GM23338 (cell line): ENCODE measurements around the gene SIRPG. TPM values are rescaled to one million over a fixed set of nuclear protein-coding genes. Genes with fewer than 3 reads are reported as not detected.
"Not testable (repeated sequence)": the region's sequence is repeated elsewhere in the genome, so short reads cannot be mapped to it uniquely, and the experiment has no call there.

Source experiments
- ATAC-seq: fragments of 200-7000 bp; cut with Tn5 transposase; 3 replicates; pipeline ENCODE4 v1.9.1; 2020
- DNase-seq: peaks from one replicate; pipeline ENCODE4 v3.0.0-alpha.2; 2015; ENCODE audit warnings: low spot score
- H2AFZ ChIP-seq: fragments of 200-600 bp; sonication (generic); 2 replicates; pipeline ENCODE4 v1.8.0; 2016; ENCODE audit warnings: antibody characterized with exemption, mild to moderate bottlenecking, moderate library complexity
- H3F3A ChIP-seq: fragments of 200-600 bp; sonication (generic); replicated peaks from 2 replicates; pipeline ENCODE4 v1.8.0; 2017; ENCODE audit warnings: antibody characterized with exemption, mixed run types, low read depth
- H3K27ac ChIP-seq: fragments of 200-600 bp; sonication (generic); 2 replicates; pipeline ENCODE4 v1.6.1; 2016; ENCODE audit warnings: low read depth
- H3K27me3 ChIP-seq: fragments of 200-600 bp; sonication (generic); 2 replicates; pipeline ENCODE4 v1.8.0; 2016; ENCODE audit warnings: mild to moderate bottlenecking, mixed run types, moderate library complexity; ENCODE audit not compliant: insufficient read depth
- H3K36me3 ChIP-seq: fragments of 200-600 bp; sonication (generic); 2 replicates; pipeline ENCODE4 v1.8.0; 2016; ENCODE audit warnings: mild to moderate bottlenecking; ENCODE audit not compliant: insufficient read depth
- H3K4me1 ChIP-seq: fragments of 200-600 bp; sonication (generic); 2 replicates; pipeline ENCODE4 v1.8.0; 2016; ENCODE audit warnings: mild to moderate bottlenecking, moderate library complexity; ENCODE audit not compliant: insufficient read depth
- H3K4me2 ChIP-seq: fragments of 200-600 bp; sonication (generic); 2 replicates; pipeline ENCODE4 v1.7.1; 2017; ENCODE audit warnings: mixed run types
- H3K4me3 ChIP-seq: fragments of 200-600 bp; sonication (generic); 2 replicates; pipeline ENCODE4 v1.6.1; 2016; ENCODE audit warnings: mixed run types
- H3K79me2 ChIP-seq: fragments of 200-600 bp; sonication (generic); replicated peaks from 2 replicates; pipeline ENCODE4 v1.8.0; 2017; ENCODE audit warnings: mild to moderate bottlenecking; ENCODE audit not compliant: insufficient read depth
- H3K9me2 ChIP-seq: fragments of 200-600 bp; sonication (generic); 2 replicates; pipeline ENCODE4 v1.8.0; 2017; ENCODE audit not compliant: insufficient read depth
- H4K20me1 ChIP-seq: fragments of 200-600 bp; sonication (generic); replicated peaks from 2 replicates; pipeline ENCODE4 v1.8.0; 2017; ENCODE audit warnings: mild to moderate bottlenecking; ENCODE audit not compliant: insufficient read depth
- H3K27ac Mint-ChIP-seq: 2 replicates; pipeline ENCODE4 v1.8.0; 2020; ENCODE audit warnings: inconsistent platforms, mild to moderate bottlenecking, moderate library complexity, mixed read lengths
- H3K27me3 Mint-ChIP-seq: 3 replicates; pipeline ENCODE4 v1.8.0; 2022; ENCODE audit warnings: low read depth, mild to moderate bottlenecking, moderate library complexity, mixed read lengths, inconsistent platforms; ENCODE audit not compliant: insufficient read depth, poor library complexity
- H3K36me3 Mint-ChIP-seq: 3 replicates; pipeline ENCODE4 v1.8.0; 2021; ENCODE audit warnings: low read depth, mild to moderate bottlenecking, inconsistent platforms, moderate library complexity, mixed read lengths
- H3K4me1 Mint-ChIP-seq: 3 replicates; pipeline ENCODE4 v1.8.0; 2020; ENCODE audit warnings: mild to moderate bottlenecking, inconsistent platforms, mixed read lengths
- H3K4me3 Mint-ChIP-seq: 3 replicates; pipeline ENCODE4 v1.8.0; 2021; ENCODE audit warnings: moderate library complexity, mild to moderate bottlenecking, inconsistent platforms, mixed read lengths
- H3K9me3 Mint-ChIP-seq: 3 replicates; pipeline ENCODE4 v1.8.0; 2020; ENCODE audit warnings: moderate library complexity, mild to moderate bottlenecking, inconsistent platforms, mixed read lengths
- EZH2 ChIP-seq: fragments of 200-600 bp; sonication (generic); IDR thresholded peaks from one replicate; pipeline ENCODE4 v1.8.0; 2017; ENCODE audit warnings: antibody characterized with exemption, mild to moderate bottlenecking, low read depth; ENCODE audit not compliant: unreplicated experiment
- NANOG ChIP-seq: IDR thresholded peaks from 2 replicates; pipeline ENCODE4 v1.6.1; 2016; ENCODE audit warnings: antibody characterized with exemption, borderline replicate concordance
- ZNF114 ChIP-seq: fragments of 250-450 bp; sonication (Bioruptor Pico); IDR thresholded peaks from 2 replicates; pipeline ENCODE4 v1.5.0; 2020; ENCODE audit warnings: mild to moderate bottlenecking, moderate library complexity
- ZNF462 ChIP-seq: fragments of 250-450 bp; sonication (Bioruptor Pico); IDR thresholded peaks from 2 replicates; pipeline ENCODE4 v1.5.0; 2020; ENCODE audit warnings: mild to moderate bottlenecking, moderate library complexity
- polyA plus RNA-seq: library from polyadenylated mRNA; unstranded; fragments of >200 nt; fragmentation: Nextera tagmentation; extraction: Ambion mirVana; gene quantifications from 2 replicates; pipeline ENCODE4 v1.2.1, GENCODE V29; 2016
- total RNA-seq: library from RNA; depleted of rRNA; stranded (reverse); fragments of >200 nt; shearing (Covaris generic); gene quantifications from 2 replicates; pipeline ENCODE4 v1.2.3, GENCODE V29; 2014

Gene SIRPG
- total and polyA plus RNA-seq, 2 experiments from 2014 or later, result not detected

DNA sequence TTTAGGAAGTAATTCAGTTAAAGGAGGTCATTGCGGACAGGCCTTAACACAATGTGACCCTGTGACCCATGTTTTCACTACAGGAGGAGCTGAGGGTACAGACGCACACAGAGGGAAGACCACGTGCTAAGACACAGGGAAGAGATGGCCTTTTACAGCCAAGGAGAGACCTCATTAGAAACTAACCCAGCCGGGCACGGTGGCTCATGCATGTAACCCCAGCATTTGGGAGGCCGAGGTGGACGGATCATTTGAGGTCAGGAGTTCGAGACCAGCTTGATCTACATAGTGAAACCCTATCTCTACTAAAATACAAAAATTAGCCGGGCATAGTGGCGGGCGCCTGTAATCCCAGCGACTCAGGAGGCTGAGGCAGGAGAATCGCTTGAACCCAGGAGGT, 49.3 kb upstream of the SIRPG start:
- not testable (repeated sequence) for H2AFZ ChIP-seq, H3K4me1 Mint-ChIP-seq, H3K9me3 Mint-ChIP-seq, H4K20me1 ChIP-seq, ATAC-seq, H3K36me3 Mint-ChIP-seq, H3K27me3 Mint-ChIP-seq, H3K36me3 ChIP-seq, H3K4me2 ChIP-seq, H3K4me3 Mint-ChIP-seq, DNase-seq, H3K27ac ChIP-seq, H3K9me2 ChIP-seq, H3K4me1 ChIP-seq, H3K4me3 ChIP-seq, H3K79me2 ChIP-seq, H3K27ac Mint-ChIP-seq, H3F3A ChIP-seq, H3K27me3 ChIP-seq

DNA sequence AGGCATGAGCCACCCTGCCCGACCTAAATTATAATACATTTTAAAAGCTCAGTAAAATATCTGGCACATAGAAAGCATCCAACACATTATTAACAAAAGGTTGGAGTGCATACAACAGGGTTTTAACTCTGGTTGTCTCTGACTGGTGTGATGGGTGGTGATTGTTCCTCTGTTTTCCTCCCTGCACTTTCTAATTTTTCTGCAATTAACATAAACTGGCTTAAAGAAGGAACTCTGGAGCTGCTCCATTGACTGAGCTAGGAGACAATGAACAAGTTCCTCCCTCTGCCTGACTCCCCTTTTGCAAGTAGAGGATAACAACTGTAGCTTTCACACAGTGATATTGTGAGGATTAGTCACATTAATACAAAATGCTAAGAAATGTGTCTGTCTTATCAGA, 48.5 kb upstream of the SIRPG start:
- no peaks in the 10 kb centered on the region for H3K9me3 Mint-ChIP-seq
- no peak overlapping the region for H3K4me3 ChIP-seq
- ATAC-seq (no peak), DNase-seq (no peak)
- no peaks in the 10 kb centered on the region for H3F3A ChIP-seq
- peaks cover 4% of the 10 kb centered on the region; the same call in 2 of the 3 replicates for H3K4me1 Mint-ChIP-seq
- no peaks in the 10 kb centered on the region for H3K36me3 ChIP-seq
- no peak overlapping the region for H3K4me3 Mint-ChIP-seq
- H3K27ac ChIP-seq, result no peak overlapping the region
- H3K27ac Mint-ChIP-seq, result no peak overlapping the region
- H3K4me2 ChIP-seq, result no peak overlapping the region
- H3K36me3 Mint-ChIP-seq, result no peaks in the 10 kb centered on the region
- H4K20me1 ChIP-seq, result no peaks in the 10 kb centered on the region; the same call in 1 of the 2 replicates
- no peaks in the 10 kb centered on the region for H3K9me2 ChIP-seq
- TF ChIP-seq EZH2, result no peak
- no peak for TF ChIP-seq NANOG
- TF ChIP-seq ZNF462, result no peak
- no peak for TF ChIP-seq ZNF114
- no peaks in the 10 kb centered on the region for H3K79me2 ChIP-seq
- peaks cover 3% of the 10 kb centered on the region for H3K4me1 ChIP-seq
- H3K27me3 ChIP-seq, result peaks cover 1% of the 10 kb centered on the region; the same call in 1 of the 2 replicates
- no peak overlapping the region for H2AFZ ChIP-seq
- H3K27me3 Mint-ChIP-seq, result peaks cover 4% of the 10 kb centered on the region
